Measurements from ENCODE around the gene ABCC12. TPM values are rescaled to one million over a fixed set of nuclear protein-coding genes. Genes with fewer than 3 reads are reported as not detected.

Gene ABCC12
- total and polyA plus RNA-seq, 5 experiments from 2014 or later: not detected

DNA sequence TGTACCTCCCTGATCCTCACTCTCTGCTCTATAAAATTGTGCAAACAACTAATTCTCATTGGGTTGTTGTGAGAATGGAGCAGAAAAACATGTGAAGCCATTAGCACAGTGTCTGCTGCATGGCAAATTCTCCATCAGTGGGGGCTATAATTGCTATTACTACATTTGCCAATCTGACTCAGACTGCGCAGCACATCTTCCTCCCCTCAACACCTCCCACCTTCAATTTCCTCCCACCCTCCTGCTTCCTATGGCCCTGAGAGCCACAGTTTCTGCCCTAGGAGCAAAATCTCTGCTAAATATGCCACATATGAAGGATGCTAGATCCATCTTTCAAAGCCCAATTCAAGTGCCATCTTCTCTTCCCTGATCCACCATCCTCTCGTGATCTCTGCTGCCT lies 37.0 kb downstream of the ABCC12 start:
- no peaks in the 10 kb centered on the region for H3K36me3 Mint-ChIP-seq
- peaks cover 3 to 20% (median 14%) of the 10 kb centered on the region in 5 donors for H3K27me3 Mint-ChIP-seq
- peaks cover 0 to 1% (median 0%) of the 10 kb centered on the region in 4 donors for H3K4me1 Mint-ChIP-seq
- no peaks in the 10 kb centered on the region for H3K9me3 Mint-ChIP-seq
- POLR2A ChIA-PET: no interaction called here
- no peak overlapping the region for H3K4me3 Mint-ChIP-seq
- DNase-seq: no peak
- ATAC-seq: no peak
- no peak overlapping the region for H3K27ac Mint-ChIP-seq

DNA sequence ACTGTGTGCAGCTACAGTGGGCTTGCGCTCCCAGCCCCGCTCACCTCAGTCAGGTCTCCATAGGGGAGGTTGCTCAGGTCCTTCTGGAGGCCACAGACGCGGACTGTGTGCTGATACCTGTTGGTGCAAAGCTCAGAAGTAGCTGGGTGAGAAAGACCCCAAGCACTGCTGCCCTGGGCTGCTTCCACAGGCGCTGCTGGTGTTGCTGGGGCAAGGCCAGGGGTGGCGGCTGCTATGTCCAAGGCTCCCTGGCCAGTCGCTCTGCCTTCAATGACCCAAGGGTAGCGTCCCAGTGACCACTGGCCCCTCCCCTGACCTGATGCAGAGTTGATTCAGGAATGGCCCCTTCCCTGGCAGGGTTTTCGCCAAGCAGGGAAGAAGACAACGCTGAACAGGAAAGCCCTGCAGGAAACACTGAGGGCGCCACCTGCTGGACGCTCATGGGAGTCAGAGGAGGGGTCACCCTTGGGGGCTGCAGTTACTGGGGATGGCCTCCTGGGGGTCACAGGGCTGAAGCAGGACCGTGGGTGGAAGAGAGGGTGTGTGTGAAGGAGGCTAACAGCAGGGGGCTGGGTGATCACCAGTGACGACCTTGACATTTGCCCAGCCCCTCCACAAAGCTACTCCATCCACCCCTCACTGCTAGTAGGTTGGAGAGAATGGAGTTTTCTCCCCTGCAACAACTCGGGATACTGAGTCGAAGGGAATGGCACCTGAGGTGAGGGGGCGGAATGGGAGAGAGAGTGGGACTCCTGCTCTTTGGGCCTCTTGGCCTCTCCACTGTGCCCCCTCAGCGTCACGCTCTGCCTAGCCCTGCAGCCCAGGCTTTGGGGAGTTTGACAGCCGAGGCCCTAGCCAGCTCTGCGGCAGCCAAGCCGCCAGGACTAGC lies 38.3 kb downstream of the ABCC12 start:
- Mint-ChIP-seq H3K9me3 (no peaks in the 10 kb centered on the region), H3K4me1 (peaks cover 0 to 1% (median 0%) of the 10 kb centered on the region in 4 donors), H3K4me3 (no peak overlapping the region), H3K27ac (no peak overlapping the region), H3K27me3 (peaks cover 3 to 20% (median 16%) of the 10 kb centered on the region in 5 donors), H3K36me3 (no peaks in the 10 kb centered on the region)
- DNase-seq: peak; percentile 9 to 67 (median 34)
- POLR2A ChIA-PET: no interaction called here
- ATAC-seq: peak; percentile 42 to 48

DNA sequence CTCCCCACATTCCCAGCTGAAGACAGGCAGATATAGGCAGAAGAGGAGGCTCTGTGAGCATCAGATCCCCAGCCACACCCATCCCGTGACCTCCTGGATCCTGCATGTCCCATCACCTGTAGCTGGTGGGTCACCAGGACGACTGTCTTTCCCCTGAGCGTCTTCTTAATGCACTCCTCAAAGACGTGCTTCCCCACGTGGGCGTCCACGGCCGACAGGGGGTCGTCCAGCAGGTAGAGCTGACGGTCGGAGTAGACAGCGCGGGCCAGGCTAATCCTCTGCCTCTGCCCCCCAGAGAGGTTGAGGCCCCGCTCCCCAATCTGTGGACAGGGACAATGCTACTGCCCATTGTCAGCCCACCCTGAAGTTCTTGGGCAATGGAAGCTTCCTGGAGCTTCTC lies 40.5 kb downstream of the ABCC12 start:
- no peaks in the 10 kb centered on the region for H3K9me3 Mint-ChIP-seq
- ATAC-seq (no peak), DNase-seq (no peak)
- peaks cover 3 to 20% (median 16%) of the 10 kb centered on the region in 5 donors for H3K27me3 Mint-ChIP-seq
- H3K4me3 Mint-ChIP-seq: no peak overlapping the region
- peaks cover 0 to 3% (median 0%) of the 10 kb centered on the region in 4 donors for H3K4me1 Mint-ChIP-seq
- H3K36me3 Mint-ChIP-seq: no peaks in the 10 kb centered on the region
- POLR2A ChIA-PET: no interaction called here
- no peak overlapping the region for H3K27ac Mint-ChIP-seq

DNA sequence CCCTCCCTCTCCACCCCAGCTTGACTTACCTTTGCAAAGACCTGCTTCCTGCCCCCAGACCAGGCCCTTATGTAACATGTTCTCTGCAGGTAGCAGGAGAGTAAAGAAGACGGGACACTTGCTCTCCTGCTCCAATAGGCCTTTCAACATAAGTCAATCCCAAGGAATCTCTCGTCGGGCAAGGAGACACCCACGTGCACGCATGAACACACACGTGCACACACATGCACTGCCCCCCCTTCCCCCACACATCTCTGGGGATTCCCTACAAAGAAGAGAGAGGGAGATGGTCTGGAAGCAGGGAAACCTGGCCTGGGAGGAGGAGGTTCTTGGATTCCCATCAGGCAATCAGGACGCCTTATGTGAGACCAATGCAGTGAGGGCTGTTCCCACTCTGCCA lies 41.4 kb downstream of the ABCC12 start:
- POLR2A ChIA-PET: no interaction called here
- H3K4me3 Mint-ChIP-seq: no peak overlapping the region
- peaks cover 3 to 20% (median 16%) of the 10 kb centered on the region in 5 donors for H3K27me3 Mint-ChIP-seq
- H3K27ac Mint-ChIP-seq: no peak overlapping the region
- ATAC-seq: no peak
- H3K36me3 Mint-ChIP-seq: no peaks in the 10 kb centered on the region
- no peak for DNase-seq
- peaks cover 0 to 3% (median 0%) of the 10 kb centered on the region in 4 donors for H3K4me1 Mint-ChIP-seq
- H3K9me3 Mint-ChIP-seq: no peaks in the 10 kb centered on the region

DNA sequence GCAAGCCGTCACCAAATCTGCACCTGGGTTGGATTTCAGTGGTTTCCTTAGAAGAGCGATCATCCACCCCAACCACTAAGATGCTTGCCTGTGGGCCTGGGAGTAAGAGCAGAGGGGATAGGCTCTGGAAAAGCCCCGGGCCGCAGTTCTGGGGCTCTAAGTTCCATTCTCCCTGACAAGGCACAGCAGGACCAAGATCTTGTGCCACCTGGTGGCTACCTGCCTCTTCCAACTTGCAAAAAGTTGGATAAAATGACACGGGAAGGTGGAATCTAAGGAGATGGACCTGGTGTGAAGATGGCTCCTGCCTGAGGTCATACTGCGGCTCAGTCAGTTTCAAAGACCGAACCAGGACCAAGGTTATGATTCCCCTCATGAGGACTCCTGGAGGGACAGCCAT lies 42.3 kb downstream of the ABCC12 start:
- Mint-ChIP-seq H3K9me3 (no peaks in the 10 kb centered on the region), H3K4me1 (peaks cover 0 to 3% (median 0%) of the 10 kb centered on the region in 4 donors), H3K4me3 (no peak overlapping the region), H3K27me3 (peaks cover 3 to 16% (median 15%) of the 10 kb centered on the region in 5 donors), H3K36me3 (no peaks in the 10 kb centered on the region), H3K27ac (no peak overlapping the region)
- DNase-seq (no peak), ATAC-seq (no peak)
- POLR2A ChIA-PET: no interaction called here

DNA sequence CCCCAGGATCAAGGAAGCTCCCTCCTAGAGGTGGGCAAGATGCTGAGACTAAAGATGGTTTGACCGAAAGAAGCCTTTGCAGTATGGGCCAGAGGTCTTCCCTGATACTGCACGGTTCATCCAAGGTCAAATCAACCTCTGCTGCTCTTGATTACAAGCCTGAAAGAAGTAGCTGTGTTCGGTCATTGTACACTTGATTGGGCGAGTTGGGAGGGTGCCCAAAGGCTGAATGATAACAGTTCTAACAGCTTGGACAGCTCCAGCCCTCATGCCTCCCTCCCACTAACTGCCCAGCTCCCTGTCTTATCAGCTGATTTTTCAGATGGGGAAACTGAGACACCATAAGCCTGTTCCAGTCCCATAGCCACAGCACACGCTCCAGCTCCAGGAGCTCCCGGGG lies 42.8 kb downstream of the ABCC12 start:
- Mint-ChIP-seq H3K4me3 (no peak overlapping the region), H3K27ac (no peak overlapping the region), H3K4me1 (peaks cover 0 to 3% (median 0%) of the 10 kb centered on the region in 4 donors), H3K27me3 (peaks cover 3 to 16% (median 15%) of the 10 kb centered on the region in 5 donors), H3K9me3 (no peaks in the 10 kb centered on the region), H3K36me3 (no peaks in the 10 kb centered on the region)
- POLR2A ChIA-PET: no interaction called here
- DNase-seq (no peak), ATAC-seq (no peak)

DNA sequence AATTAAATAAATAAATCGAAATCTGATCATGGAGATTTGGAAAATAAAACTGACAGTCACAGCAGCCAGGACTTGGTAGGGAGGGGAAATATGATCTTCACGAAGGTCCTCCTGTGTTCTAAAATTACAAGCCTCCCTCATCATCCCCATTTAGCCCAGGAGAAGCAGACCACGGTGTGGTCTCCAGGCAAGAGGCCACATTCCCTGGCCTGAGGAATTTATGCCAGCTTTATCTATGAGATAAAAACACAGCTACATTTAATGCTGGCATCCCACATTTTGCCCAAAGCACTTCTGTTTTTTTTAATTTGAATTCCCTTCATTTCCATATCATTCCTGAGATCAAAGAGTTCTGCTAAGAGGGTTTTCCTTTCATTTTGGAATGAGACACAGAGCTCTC lies 43.2 kb downstream of the ABCC12 start:
- H3K9me3 Mint-ChIP-seq: no peaks in the 10 kb centered on the region
- DNase-seq (no peak), ATAC-seq (no peak)
- H3K4me1 Mint-ChIP-seq: peaks cover 0 to 3% (median 0%) of the 10 kb centered on the region in 4 donors
- H3K27ac Mint-ChIP-seq: no peak overlapping the region
- H3K27me3 Mint-ChIP-seq: peaks cover 3 to 16% (median 15%) of the 10 kb centered on the region in 5 donors
- no peak overlapping the region for H3K4me3 Mint-ChIP-seq
- no peaks in the 10 kb centered on the region for H3K36me3 Mint-ChIP-seq
- POLR2A ChIA-PET: no interaction called here

DNA sequence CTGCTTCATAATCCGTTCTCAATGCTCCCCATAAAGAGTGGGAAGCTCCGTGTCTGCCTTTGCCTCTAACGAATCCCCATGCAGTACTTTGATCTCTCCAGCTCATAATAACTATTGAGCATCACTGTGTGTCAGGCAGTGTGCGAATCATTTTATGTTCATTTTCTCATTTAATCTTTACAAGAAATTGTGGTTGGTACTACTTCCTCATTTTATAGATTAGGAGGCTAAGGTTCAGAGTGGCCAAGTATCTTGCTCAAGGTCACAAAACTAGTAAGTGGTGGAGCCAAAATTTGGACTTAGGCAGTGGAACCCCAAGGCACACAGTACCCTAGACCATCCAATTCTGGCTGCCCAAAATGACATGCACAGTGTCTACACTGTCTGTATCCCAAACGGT lies 44.8 kb downstream of the ABCC12 start:
- Mint-ChIP-seq H3K9me3 (no peaks in the 10 kb centered on the region), H3K4me3 (no peak overlapping the region), H3K4me1 (peaks cover 0 to 2% (median 0%) of the 10 kb centered on the region in 4 donors), H3K36me3 (no peaks in the 10 kb centered on the region), H3K27me3 (peaks cover 3 to 10% (median 8%) of the 10 kb centered on the region in 5 donors), H3K27ac (no peak overlapping the region)
- DNase-seq (no peak), ATAC-seq (no peak)
- POLR2A ChIA-PET: no interaction called here

DNA sequence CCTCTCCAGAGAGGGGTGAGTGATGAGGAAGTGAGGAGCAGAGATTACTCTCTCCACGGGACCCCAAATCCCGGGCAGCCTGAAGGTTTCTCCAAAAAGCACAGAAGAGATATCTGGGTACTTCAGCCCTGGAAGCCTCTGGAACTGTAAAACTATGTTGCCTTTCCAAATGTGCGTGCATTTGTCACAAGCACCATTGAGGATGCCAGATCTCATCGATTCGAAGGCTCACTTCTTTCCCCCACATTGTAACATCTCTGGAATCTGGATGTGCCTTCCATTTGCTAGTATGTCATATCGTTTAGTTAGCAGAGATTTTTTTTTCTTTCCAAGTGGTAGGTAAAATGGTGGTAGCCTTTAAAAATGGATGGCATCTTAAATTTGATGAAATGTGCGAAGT lies 45.8 kb downstream of the ABCC12 start:
- Mint-ChIP-seq H3K36me3 (no peaks in the 10 kb centered on the region), H3K27ac (no peak overlapping the region), H3K4me1 (peaks cover 0 to 4% (median 0%) of the 10 kb centered on the region in 4 donors), H3K4me3 (no peak overlapping the region), H3K9me3 (no peaks in the 10 kb centered on the region), H3K27me3 (peaks cover 0 to 7% (median 1%) of the 10 kb centered on the region in 5 donors)
- POLR2A ChIA-PET: no interaction called here
- ATAC-seq: no peak
- no peak for DNase-seq

DNA sequence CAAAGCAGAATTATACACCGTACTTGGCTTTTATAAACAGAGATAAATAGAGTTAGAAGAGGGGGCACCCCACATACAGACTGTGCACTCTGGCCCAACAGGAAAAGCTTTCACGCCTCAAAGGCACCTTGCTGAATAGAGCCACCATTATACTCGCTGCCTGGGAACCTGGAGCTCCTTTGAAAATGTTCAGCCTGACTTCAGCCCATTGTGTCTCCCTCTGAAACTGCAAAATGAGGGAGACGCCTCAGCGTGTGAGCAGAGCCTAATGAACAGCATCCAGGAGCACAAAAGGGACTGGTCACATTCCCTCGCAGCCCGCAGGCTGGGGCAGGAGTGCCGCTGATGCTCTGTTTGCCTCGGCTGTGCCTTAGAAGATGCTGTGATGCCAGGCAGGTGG lies 46.3 kb downstream of the ABCC12 start:
- ATAC-seq (no peak), DNase-seq (no peak)
- Mint-ChIP-seq H3K27me3 (peaks cover 0 to 6% (median 1%) of the 10 kb centered on the region in 5 donors), H3K4me3 (no peak overlapping the region), H3K4me1 (peaks cover 0 to 4% (median 0%) of the 10 kb centered on the region in 4 donors), H3K36me3 (no peaks in the 10 kb centered on the region), H3K9me3 (no peaks in the 10 kb centered on the region), H3K27ac (no peak overlapping the region)
- POLR2A ChIA-PET: no interaction called here

DNA sequence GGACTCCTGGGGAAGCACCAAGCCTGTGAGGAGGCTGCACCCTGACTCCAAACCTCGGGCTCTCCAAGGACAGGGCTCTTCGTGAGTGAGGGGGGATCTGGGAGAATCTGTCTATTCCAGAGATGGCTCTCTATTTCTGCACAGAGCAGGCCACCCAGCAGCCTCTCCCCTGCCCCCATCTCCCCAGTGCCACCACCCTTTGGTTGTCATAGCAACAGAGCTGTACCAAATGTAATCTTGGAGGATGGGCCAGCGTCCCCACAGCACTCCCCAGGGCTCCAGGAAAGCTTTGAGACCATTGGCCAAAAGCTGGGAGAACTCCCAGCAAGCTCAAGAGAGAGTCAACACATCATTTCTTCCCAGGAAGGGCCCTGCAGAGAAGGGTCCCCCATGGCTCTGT lies 49.3 kb downstream of the ABCC12 start:
- Mint-ChIP-seq H3K27ac (no peak overlapping the region), H3K4me3 (no peak overlapping the region), H3K9me3 (no peaks in the 10 kb centered on the region), H3K27me3 (peaks cover 2 to 21% (median 9%) of the 10 kb centered on the region in 5 donors), H3K4me1 (peaks cover 0 to 2% (median 0%) of the 10 kb centered on the region in 4 donors), H3K36me3 (no peaks in the 10 kb centered on the region)
- POLR2A ChIA-PET: no interaction called here
- DNase-seq (no peak), ATAC-seq (no peak)
